GM18951 (cell line): Measurements from ENCODE around the gene RTL10.

ENCODE experiments used
- POLR2A ChIP-seq: IDR thresholded peaks from 4 replicates; pipeline ENCODE4 v1.6.1; 2011; ENCODE audit warnings: mild to moderate bottlenecking; ENCODE audit not compliant: insufficient read length, insufficient read depth; ENCODE audit errors: extremely low read depth
- in situ Hi-C: fragments of 300-500 bp; cut with MboI; formaldehyde crosslinking; loops from one replicate; pipeline ENCODE4 v1.12.0; 2022; ENCODE audit warnings: low sequenced_read_pairs, mixed read lengths, inconsistent platforms; ENCODE audit not compliant: unreplicated experiment

The RTL10 gene

DNA sequence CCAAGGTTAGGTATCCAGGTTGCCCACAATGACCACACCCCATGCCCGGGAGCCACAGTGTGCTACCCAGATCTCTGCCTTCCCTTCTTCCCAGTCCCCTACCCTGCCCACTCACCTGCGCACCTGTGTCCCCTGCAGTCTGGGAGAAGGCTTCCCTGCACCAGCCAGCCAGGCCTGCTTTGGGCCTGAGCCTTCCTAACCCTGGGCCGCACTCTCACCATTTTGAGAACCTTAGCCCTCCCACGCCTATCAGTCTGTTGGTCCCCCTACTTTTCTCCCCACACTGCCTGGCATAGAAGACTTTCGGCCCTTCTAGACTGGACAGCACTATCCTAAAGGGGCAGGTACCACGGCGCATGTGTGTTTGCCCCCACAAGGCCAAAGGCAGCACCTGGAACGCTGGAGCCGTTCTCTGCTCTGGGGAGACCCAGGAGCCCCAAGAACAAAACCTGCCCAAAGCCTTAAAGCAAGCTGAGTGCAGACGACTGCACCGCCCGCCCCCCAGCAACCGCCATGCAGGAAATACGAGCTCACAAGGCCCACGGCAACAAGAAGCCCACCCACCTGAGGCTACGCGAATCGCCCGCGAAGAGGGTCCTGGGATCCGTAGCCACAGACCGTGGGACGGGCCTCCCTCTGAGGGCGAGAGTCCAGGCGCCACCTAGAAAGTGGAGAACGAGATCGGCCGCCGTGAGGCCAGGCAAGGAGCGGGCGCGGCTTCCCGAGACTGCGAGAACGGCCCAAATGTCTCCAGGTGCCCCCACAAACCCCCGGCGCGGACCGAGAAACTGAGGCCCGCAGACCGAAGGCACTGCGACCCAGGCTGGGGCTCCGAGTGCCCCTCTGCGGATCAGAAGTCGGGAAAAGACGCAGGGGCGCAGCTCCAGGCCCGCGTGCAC is 546 bp downstream of the RTL10 start:
- in situ Hi-C loops = no loop called here
- TF ChIP-seq POLR2A = no peak

DNA sequence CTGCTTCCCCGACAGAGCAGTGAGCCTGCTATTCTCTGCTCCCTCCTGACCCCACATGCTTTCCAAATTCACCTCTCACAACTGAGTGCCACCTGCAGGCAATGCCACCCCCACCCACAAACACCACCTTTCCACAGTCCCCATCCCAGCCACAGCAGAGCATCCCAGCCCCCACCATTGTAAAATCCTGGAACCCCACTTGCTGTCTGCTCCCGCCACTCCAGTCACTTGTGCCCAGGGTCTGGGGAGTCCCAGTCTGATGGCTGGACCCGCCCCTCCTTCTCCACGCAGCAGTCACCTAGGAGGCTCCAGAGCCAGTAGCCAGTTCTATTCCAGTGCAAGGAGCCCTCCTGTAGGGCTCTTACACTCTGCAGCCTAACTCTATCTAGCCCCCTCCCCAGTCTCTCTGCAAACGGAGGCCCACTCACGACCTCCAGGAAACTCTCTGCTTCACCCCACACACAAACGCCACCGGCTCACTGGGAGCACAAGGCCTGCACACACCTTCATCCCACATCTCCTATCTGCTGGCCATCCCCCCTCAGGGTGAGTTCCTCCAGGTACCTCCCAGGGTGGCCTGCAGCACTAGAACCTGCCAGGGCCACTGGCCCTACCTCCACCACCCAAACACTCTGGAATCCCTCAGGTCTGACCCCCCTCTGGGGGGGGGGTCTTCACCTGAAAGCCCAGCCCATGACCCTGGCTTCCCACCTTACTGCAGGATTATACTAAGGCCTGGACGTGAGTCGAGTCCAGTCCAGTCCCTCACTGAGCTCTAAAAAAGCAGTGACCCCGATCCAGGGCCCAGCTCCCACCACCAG is 1.4 kb downstream of the RTL10 start:
- in situ Hi-C loops = no loop called here
- no peak for TF ChIP-seq POLR2A

DNA sequence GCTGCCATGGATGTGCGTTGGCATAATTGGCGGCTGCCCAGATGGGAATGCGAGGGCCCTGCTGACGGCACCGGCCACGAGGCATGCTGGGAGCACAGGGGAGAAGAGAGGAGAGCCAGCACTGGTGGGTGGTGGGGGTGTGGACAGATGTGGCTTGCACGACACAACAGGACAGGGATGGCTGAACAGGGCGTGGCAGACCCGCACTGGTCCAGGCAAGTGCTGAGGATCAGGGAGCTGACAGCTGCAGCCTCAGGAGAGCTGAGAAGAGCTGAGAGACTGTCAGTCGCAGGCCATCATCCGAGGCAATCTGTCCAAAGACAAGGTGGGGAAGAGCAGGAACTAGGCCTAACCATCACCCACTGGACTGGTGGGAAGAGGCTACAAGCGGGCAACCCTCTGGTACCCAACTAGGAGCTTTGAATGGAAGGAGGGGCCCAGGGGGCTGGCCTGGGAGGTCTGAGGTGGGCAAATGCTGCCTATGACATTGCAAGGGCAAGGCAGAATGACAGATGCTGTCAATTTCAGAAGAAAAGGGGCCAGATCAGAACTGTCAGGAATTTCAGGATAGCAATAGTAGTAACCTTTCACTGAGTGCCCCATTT is 2.4 kb downstream of the RTL10 start:
- in situ Hi-C loops = no loop called here
- TF ChIP-seq POLR2A = no peak

DNA sequence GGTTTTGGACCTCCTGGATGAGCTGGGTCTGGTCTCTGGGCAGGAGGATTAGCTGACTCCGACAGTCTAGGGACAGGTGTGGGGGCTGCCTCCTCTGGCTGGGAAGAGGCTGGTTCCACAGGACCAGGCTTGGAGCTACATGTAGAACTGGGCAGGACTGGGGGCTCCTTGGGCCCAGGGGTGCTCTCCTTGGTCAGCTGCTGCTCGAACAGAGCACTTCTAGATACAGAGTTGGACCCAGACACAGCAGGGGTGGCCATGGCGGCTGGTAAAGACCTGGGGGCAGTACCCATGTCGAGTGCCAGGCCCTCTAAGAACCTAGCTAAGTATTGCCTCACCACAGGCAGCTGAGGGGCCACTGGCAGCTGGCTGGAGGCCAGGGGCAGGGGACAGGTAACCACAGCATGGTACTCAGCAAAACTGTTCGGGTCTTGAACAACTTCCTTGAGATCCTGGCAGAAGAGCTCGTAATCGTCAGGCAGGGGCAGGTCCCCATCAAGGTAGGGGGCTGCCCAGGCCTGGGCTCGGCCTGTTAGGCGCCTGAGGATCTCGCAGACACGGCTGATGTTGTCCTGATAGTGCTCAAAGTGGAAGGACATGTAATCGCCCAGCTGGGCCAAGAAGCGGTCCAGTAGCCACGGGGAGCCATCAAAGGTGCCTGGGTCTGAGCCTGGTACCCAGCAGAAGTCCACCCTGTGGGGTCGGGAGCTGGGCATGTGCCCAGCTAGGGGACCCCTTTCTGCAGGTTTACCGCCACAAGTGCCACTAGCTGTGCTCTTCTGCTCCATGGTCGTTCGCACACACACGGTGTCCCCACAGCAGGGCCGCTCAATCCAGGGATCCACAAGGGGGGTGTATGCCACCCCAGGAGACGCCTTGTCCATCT is 3.1 kb downstream of the RTL10 start:
- in situ Hi-C loops = no loop called here
- TF ChIP-seq POLR2A = no peak

DNA sequence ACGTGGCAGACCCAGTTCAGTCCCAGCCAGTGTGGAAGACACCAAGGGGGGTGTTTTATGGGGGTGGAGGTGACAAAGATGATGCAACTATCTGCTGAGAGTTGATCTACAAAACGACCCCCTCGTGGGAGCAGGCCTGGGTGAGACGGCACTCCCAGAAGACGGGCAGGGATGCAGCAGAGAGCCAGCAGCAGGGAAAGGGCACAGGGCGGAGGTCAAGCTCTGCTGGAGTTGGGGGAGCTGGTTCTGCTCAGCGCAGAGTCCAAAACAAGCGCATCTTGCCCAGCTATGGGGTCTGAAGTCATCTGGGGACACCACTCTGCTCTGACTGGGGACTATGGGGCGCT is 3.9 kb downstream of the RTL10 start:
- in situ Hi-C loops = no loop called here
- no peak for TF ChIP-seq POLR2A

DNA sequence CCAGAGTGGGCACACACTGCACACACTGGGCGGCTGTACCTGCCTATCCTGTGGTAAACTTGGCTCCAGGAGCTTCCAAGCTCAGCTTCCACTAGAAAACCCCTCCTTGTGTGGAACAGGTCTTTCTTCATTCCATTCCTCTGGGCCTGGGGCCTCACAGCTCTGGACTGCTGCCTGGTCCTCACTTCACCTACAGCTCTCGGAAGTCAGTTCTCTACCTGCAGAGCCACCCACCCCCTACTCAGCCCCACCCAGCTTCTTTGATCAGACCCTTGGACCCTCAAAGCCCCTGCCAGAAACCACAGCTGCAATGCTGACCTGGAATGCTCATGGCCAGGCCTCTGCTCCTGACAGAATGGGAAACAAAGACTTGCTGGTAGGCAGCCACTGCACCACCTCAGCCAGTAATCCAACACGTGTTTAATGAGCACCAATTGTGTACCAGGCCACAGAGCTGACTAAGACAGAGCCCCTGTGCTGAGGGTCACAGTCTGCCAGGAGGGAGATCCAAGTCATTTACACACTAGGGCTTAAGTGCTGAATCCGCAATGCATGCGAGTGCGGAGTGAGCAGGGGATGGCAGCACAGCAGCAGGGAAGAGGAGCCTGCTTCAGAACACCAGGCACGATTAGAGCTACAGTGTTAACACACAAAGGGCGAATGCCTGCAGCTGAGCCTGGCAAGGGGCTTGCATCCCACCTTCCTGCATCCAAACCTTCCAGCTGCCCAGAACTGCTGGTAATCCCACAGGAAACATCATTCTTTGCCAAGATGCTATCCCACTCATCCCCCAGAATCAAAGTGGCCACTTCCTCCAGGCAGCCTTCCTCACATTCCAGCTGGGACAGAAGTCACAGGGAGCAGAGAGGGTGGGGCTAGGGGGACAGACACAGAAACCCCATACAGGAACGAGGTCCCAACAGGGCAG is 4.6 kb downstream of the RTL10 start:
- in situ Hi-C loops = no loop called here
- TF ChIP-seq POLR2A = no peak

DNA sequence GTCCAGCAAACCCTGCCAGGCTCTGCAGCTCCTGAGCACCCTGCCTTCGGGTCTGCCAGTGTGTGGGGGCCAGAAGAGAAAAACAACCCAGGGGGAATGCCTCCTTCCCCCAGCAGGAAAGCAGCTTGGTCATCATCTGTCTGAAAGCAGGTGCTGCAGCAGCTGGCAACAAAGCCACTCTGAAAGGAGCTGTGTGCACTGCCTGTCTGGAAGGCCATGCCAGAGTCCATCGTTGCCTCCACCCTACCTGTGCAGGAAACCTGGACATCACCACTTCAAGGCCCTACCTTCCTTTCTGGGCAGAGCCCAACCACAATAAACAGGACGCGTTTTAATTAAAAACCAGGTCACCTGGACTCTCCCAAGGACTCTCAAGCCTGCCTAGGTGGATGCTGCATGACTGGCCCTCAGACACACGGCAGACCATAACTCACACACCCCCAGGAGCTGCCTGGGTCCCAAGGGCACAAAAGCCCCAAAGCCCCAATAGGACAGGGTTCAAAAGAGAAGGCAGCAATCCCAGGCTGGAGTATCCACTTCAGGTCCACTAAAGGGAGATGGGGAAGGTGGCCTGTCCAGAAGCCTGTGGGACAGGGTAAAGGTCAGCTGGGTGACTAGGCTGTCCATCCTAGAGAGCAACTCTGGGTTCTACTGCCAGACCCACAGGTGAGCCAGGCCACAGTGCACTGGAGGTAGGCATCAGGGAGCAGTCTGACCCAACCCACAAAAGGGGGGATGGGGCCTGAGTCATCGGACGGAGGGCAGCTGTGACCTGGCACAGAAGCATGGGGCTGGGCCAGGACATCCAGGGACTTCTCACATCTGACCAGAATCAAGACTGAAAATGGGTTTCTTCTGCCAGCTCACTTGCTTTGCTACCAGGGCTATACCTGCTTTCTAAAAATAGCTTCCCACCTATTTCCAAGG is 6.1 kb downstream of the RTL10 start:
- in situ Hi-C loops = no loop called here
- no peak for TF ChIP-seq POLR2A

DNA sequence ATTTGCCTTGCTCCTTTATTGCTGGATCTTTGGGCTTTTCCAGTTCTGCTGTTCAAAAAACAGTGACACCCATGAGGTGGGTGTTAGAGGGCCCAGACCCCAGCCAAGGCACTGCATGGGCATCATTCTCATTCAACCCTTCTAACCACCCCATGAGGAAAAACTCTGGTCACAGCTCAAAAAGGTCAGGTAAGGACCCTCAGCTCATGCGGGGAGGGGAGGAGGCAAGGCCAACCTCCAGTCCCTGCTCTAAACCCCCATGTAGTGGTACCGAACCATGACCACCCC is 7.4 kb downstream of the RTL10 start:
- in situ Hi-C loops = no loop called here
- no peak for TF ChIP-seq POLR2A

DNA sequence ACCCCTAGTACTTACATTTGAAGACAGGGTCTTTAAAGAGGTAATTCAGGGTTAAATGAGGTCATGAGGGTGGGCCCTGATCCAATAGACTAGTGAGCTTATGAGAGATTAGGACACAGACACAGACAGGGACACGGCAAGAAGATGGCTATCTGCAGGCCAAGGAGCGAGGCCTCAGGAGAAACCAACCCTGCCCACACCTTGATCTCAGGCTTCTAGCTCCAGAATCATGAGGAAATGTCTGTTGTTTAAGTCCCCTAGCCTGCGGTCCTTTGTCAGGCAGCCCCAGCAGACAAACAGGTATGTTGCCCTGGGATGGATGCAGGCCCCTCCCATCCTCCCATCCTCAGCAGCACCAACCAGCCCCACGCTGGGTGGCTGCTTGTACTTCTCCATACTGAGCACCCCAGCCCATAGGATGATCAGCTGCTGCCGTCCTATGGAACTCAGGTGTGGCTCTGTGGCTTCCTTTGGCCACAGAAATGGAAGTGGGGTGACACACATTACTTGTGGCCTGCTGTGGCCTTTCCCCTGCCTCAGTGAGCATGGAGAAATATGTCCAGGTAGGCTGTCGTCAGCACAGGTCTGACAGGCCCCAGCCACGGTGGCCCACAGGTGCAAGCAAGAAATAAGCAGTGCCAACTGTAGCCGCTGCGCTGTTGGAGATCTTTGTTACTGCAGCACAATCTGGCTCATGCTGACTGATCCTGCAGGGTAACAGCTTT is 7.9 kb downstream of the RTL10 start:
- no peak for TF ChIP-seq POLR2A
- in situ Hi-C loops = no loop called here

DNA sequence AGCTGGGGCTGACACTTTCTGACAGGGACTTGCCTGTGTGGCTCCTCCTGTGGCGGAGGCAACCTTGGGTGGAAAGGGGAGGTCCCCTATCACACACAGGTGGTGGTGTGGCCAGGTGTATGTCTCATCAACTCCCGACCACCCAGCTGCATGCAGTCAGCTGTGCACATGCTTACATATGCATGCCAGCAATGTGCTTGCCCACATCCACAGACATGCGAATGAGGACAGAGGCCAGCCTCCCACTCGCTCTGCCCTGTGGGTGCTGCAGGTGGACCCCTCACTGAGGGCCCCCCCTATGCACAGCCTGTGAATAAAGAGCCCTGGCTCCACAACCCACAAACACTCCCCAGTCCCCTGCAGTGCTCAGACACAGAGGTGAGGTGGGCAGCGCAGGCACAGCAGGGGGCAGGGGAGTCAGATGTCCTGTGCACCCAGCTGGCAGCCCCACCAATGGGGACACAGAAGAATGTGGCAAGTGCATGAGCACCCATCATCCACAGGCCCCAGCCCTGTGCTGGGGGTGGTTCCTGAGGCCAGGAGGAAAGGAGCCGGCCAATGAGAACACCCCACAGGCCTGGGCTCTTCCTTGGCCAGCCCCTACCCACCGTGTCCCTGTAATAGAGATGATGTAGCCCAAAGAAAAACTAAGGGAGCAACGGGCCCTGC is 9.5 kb downstream of the RTL10 start:
- in situ Hi-C loops = no loop called here

More for the DNA sequence above, 9.5 kb downstream of the RTL10 start:
- TF ChIP-seq POLR2A = no peak
